ENCODE results near the gene ADAMTS2. TPM values are rescaled to one million over a fixed set of nuclear protein-coding genes. Genes with fewer than 3 reads are reported as not detected.
"Not testable (repeated sequence)": the region's sequence is repeated elsewhere in the genome, so short reads cannot be mapped to it uniquely, and the experiment has no call there.

The ADAMTS2 gene
- total and polyA plus RNA-seq, 2 donors (not counting 3 experiments of a cell fraction or from before 2014, with no cell fraction given) = not detected

- H2AFZ ChIP-seq (ENCODE audit: low read depth, low read length); H3K9me3 ChIP-seq (replicated peaks; ENCODE audit: control insufficient read depth, insufficient read depth, low read length); H4K20me1 ChIP-seq (replicated peaks; ENCODE audit: control insufficient read depth, extremely low read depth, insufficient read depth, low read length); H3K36me3 ChIP-seq (ENCODE audit: control insufficient read depth in 2 of 2, extremely low read depth in 1 of 2, insufficient read depth in 2 of 2, low read length in 2 of 2); H3K27me3 ChIP-seq (ENCODE audit: control insufficient read depth in 2 of 2, insufficient read depth in 2 of 2, low read length in 2 of 2); H3K9ac ChIP-seq (replicated peaks; ENCODE audit: extremely low read depth, insufficient read depth, low read length); H3K4me1 ChIP-seq (ENCODE audit: control insufficient read depth, extremely low read depth, insufficient read depth, low read length); intact Hi-C loops (cut with micrococcal nuclease); H3K27ac ChIP-seq (ENCODE audit: insufficient read depth, low read depth, low read length); dilution Hi-C loops (cut with MboI; ENCODE audit: extremely low pct_ligation_motif_present, low sequenced_read_pairs); H3K9me1 ChIP-seq (replicated peaks; ENCODE audit: control insufficient read depth, extremely low read depth, insufficient read depth, low read length); POLR2A ChIA-PET; DNase-seq (ENCODE audit: low read depth, low spot score); H3K4me3 ChIP-seq (replicated peaks in 1 of 3; ENCODE audit: insufficient read depth in 1 of 3, low read depth in 1 of 3, low read length in 3 of 3); FAIRE-seq; H3K79me2 ChIP-seq (ENCODE audit: control insufficient read depth, insufficient read depth, low read length); BruUV-seq (replicated peaks); CTCF ChIA-PET; H3K4me2 ChIP-seq (ENCODE audit: insufficient read depth, low read length): not testable (repeated sequence)
Observed at GRCh38 chr5:179101282-179101681, 244.0 kb downstream of the ADAMTS2 start.

GRCh38 chr5:179089502-179089901, 255.8 kb downstream of the ADAMTS2 start:
- dilution Hi-C loops (cut with MboI; ENCODE audit: extremely low pct_ligation_motif_present, low sequenced_read_pairs) = no loop called here
- POLR2A ChIA-PET = no interaction called here
- H3K9me1 ChIP-seq (replicated peaks; ENCODE audit: control insufficient read depth, extremely low read depth, insufficient read depth, low read length) = no peaks in the 10 kb centered on the region
- no peak overlapping the region for H3K4me3 ChIP-seq (replicated peaks in 1 of 3; ENCODE audit: insufficient read depth in 1 of 3, low read depth in 1 of 3, low read length in 3 of 3)
- TF ChIP-seq GATA2 (IDR thresholded peaks at IDR 0.05; ENCODE audit: insufficient read depth, insufficient read length, low read depth, low read length) (no peak), EZH2 (IDR thresholded peaks at IDR 0.05; ENCODE audit: borderline replicate concordance, low read depth, low read length, severe bottlenecking) (no peak), POLR2A (IDR thresholded peaks at IDR 0.05; ENCODE audit: low read depth, low read length) (no peak), MAX (IDR thresholded peaks at IDR 0.05; ENCODE audit: insufficient read depth, insufficient read length) (no peak), FOS (IDR thresholded peaks at IDR 0.05; ENCODE audit: borderline replicate concordance, insufficient read depth, low read length) (no peak), CTCF (IDR thresholded peaks at IDR 0.05; ENCODE audit: extremely low read depth in 1 of 2, insufficient read depth in 1 of 2, low read depth in 1 of 2, low read length in 2 of 2) (no peak), MYC (IDR thresholded peaks at IDR 0.05; ENCODE audit: low read depth, low read length) (no peak), JUN (IDR thresholded peaks at IDR 0.05; ENCODE audit: borderline replicate concordance, insufficient read depth, insufficient read length, low read depth) (no peak), POLR2AphosphoS5 (IDR thresholded peaks at IDR 0.05; ENCODE audit: insufficient read depth, low read depth, low read length) (no peak)
- no peaks in the 10 kb centered on the region for H3K27me3 ChIP-seq (ENCODE audit: control insufficient read depth in 2 of 2, insufficient read depth in 2 of 2, low read length in 2 of 2)
- no peak overlapping the region for H3K4me2 ChIP-seq (ENCODE audit: insufficient read depth, low read length)
- DNase-seq (ENCODE audit: low read depth, low spot score) = no peak
- FAIRE-seq = no peak
- H4K20me1 ChIP-seq (replicated peaks; ENCODE audit: control insufficient read depth, extremely low read depth, insufficient read depth, low read length) = no peaks in the 10 kb centered on the region
- CTCF ChIA-PET = no interaction called here
- no peaks in the 10 kb centered on the region for H3K79me2 ChIP-seq (ENCODE audit: control insufficient read depth, insufficient read depth, low read length)
- no peak overlapping the region for H3K27ac ChIP-seq (ENCODE audit: insufficient read depth, low read depth, low read length)
- no peaks in the 10 kb centered on the region for H3K36me3 ChIP-seq (ENCODE audit: control insufficient read depth in 2 of 2, extremely low read depth in 1 of 2, insufficient read depth in 2 of 2, low read length in 2 of 2)
- no peaks in the 10 kb centered on the region for H3K4me1 ChIP-seq (ENCODE audit: control insufficient read depth, extremely low read depth, insufficient read depth, low read length)
- H3K9ac ChIP-seq (replicated peaks; ENCODE audit: extremely low read depth, insufficient read depth, low read length) = no peak overlapping the region
- H3K9me3 ChIP-seq (replicated peaks; ENCODE audit: control insufficient read depth, insufficient read depth, low read length) = peaks cover 1% of the 10 kb centered on the region
- H2AFZ ChIP-seq (ENCODE audit: low read depth, low read length) = no peak overlapping the region
- no TSS peak for BruUV-seq (replicated peaks)
- intact Hi-C loops (cut with micrococcal nuclease) = loop anchor here (10.0 kb wide), 1 partner anchor 65 kb away; the partner anchor contains the start of gene ZNF879
